ENCODE results near the gene ART5.

- no peak for TF ChIP-seq CTCF (IDR thresholded peaks at IDR 0.05)
- no peak for TF ChIP-seq POLR2A (IDR thresholded peaks at IDR 0.05)
- no peak for TF ChIP-seq EP300 (IDR thresholded peaks at IDR 0.05)
Measured at GRCh38 chr11:3622521-3622920, 19.3 kb downstream of the ART5 start.
